ENCODE data around the gene PODN.
A peak's percentile ranks its signal among the peaks of the same experiment; 100 is the strongest.

The PODN gene

GRCh38 chr1:53114581-53115400 lies 52.8 kb downstream of the PODN start:
- DNase-seq (ENCODE audit: low spot score), result no peak

GRCh38 chr1:53115403-53116306 lies 53.6 kb downstream of the PODN start:
- DNase-seq (ENCODE audit: low spot score), result peak; percentile 11

GRCh38 chr1:53116307-53116810 lies 54.3 kb downstream of the PODN start:
- no peak for DNase-seq (ENCODE audit: low spot score)

- no peak for DNase-seq (ENCODE audit: low spot score)
These were observed 55.1 kb downstream of the PODN start for GRCh38 chr1:53116933-53117600.

GRCh38 chr1:53117836-53118235 lies 55.8 kb downstream of the PODN start:
- no peak for DNase-seq (ENCODE audit: low spot score)

- no peak for DNase-seq (ENCODE audit: low spot score)
These were observed 58.6 kb downstream of the PODN start for GRCh38 chr1:53120659-53121058.

GRCh38 chr1:53121319-53122172 lies 59.5 kb downstream of the PODN start:
- no peak for DNase-seq (ENCODE audit: low spot score)

GRCh38 chr1:53122201-53122885 lies 60.3 kb downstream of the PODN start:
- DNase-seq (ENCODE audit: low spot score), result no peak

GRCh38 chr1:53122961-53123413 lies 61.0 kb downstream of the PODN start:
- no peak for DNase-seq (ENCODE audit: low spot score)

GRCh38 chr1:53123453-53124140 lies 61.6 kb downstream of the PODN start:
- DNase-seq (ENCODE audit: low spot score), result no peak

- DNase-seq (ENCODE audit: low spot score), result no peak
These were observed 63.1 kb downstream of the PODN start for GRCh38 chr1:53125122-53125521.

GRCh38 chr1:53125623-53126360 lies 63.8 kb downstream of the PODN start:
- no peak for DNase-seq (ENCODE audit: low spot score)

- no peak for DNase-seq (ENCODE audit: low spot score)
These were observed 64.5 kb downstream of the PODN start for GRCh38 chr1:53126495-53126894.

GRCh38 chr1:53127546-53127945 lies 65.5 kb downstream of the PODN start:
- DNase-seq (ENCODE audit: low spot score), result no peak

- no peak for DNase-seq (ENCODE audit: low spot score)
These were observed 66.4 kb downstream of the PODN start for GRCh38 chr1:53128401-53128800.

GRCh38 chr1:53129891-53130597 lies 68.0 kb downstream of the PODN start:
- DNase-seq (ENCODE audit: low spot score), result no peak

- no peak for DNase-seq (ENCODE audit: low spot score)
These were observed 68.5 kb downstream of the PODN start for GRCh38 chr1:53130598-53130877.

GRCh38 chr1:53130878-53131589 lies 69.0 kb downstream of the PODN start:
- DNase-seq (ENCODE audit: low spot score), result no peak
